ENCODE measurements around the gene HIF3A. TPM values are rescaled to one million over a fixed set of nuclear protein-coding genes. Genes with fewer than 3 reads are reported as not detected.

Gene HIF3A
- total RNA-seq, 2 donors from 2014 or later: 42.8 to 97.6 TPM

- Histone ChIP-seq H3K36me3 (peaks cover 0 to 25% of the 10 kb centered on the region in 2 donors), H3K27ac (no peak overlapping the region), H3K4me3 (no peak overlapping the region), H3K27me3 (replicated peaks; ENCODE audit: insufficient read depth) (no peaks in the 10 kb centered on the region), H3K4me1 (replicated peaks) (peaks cover under 1% of the 10 kb centered on the region), H3K9me3 (no peaks in the 10 kb centered on the region)
- TF ChIP-seq POLR2AphosphoS5 (IDR thresholded peaks at IDR 0.05) (no peak), POLR2A (IDR thresholded peaks at IDR 0.05) (no peak), CTCF (IDR thresholded peaks at IDR 0.05) (no peak)
- no peak for DNase-seq (ENCODE audit: low spot score)
- WGBS: 83% methylated on average over 7 of the region's 7 CpGs
- intact Hi-C loops (cut with DNase I): no loop called here
These were observed 87.0 kb downstream of the HIF3A start for GRCh38 chr19:46383846-46384245.

GRCh38 chr19:46384396-46384795, 87.6 kb downstream of the HIF3A start:
- 92% methylated on average over 11 of the region's 11 CpGs for WGBS
- no peaks in the 10 kb centered on the region for H3K9me3 ChIP-seq
- H3K4me1 ChIP-seq (replicated peaks): no peaks in the 10 kb centered on the region
- H3K27ac ChIP-seq: no peak overlapping the region
- no peak overlapping the region for H3K4me3 ChIP-seq
- DNase-seq (ENCODE audit: low spot score): no peak
- H3K36me3 ChIP-seq: peaks cover 0 to 25% of the 10 kb centered on the region in 2 donors
- H3K27me3 ChIP-seq (replicated peaks; ENCODE audit: insufficient read depth): no peaks in the 10 kb centered on the region
- no peak for TF ChIP-seq POLR2AphosphoS5 (IDR thresholded peaks at IDR 0.05)
- TF ChIP-seq POLR2A (IDR thresholded peaks at IDR 0.05): no peak
- TF ChIP-seq CTCF (IDR thresholded peaks at IDR 0.05): no peak
- intact Hi-C loops (cut with DNase I): no loop called here

- no peak for DNase-seq (ENCODE audit: low spot score)
These were observed 88.8 kb downstream of the HIF3A start for GRCh38 chr19:46385636-46386035.

GRCh38 chr19:46386151-46386550, 89.3 kb downstream of the HIF3A start:
- intact Hi-C loops (cut with DNase I): no loop called here
- no peak overlapping the region for H3K27ac ChIP-seq
- no peaks in the 10 kb centered on the region for H3K27me3 ChIP-seq (replicated peaks; ENCODE audit: insufficient read depth)
- no peaks in the 10 kb centered on the region for H3K9me3 ChIP-seq
- no peak overlapping the region for H3K4me3 ChIP-seq
- DNase-seq (ENCODE audit: low spot score): no peak
- TF ChIP-seq POLR2A (IDR thresholded peaks at IDR 0.05) (no peak), POLR2AphosphoS5 (IDR thresholded peaks at IDR 0.05) (no peak), CTCF (IDR thresholded peaks at IDR 0.05) (no peak)
- 91% methylated on average over 10 of the region's 10 CpGs for WGBS
- H3K4me1 ChIP-seq (replicated peaks): no peaks in the 10 kb centered on the region
- peaks cover 3 to 25% of the 10 kb centered on the region in 2 donors for H3K36me3 ChIP-seq

More at GRCh38 chr19:46385636-46386035, 88.8 kb downstream of the HIF3A start:
- intact Hi-C loops (cut with DNase I): no loop called here
- Histone ChIP-seq H3K4me1 (replicated peaks) (no peaks in the 10 kb centered on the region), H3K27me3 (replicated peaks; ENCODE audit: insufficient read depth) (no peaks in the 10 kb centered on the region), H3K9me3 (no peaks in the 10 kb centered on the region), H3K4me3 (no peak overlapping the region), H3K36me3 (peaks cover 3 to 25% of the 10 kb centered on the region in 2 donors), H3K27ac (no peak overlapping the region)
- 83% methylated on average over 11 of the region's 11 CpGs for WGBS
- no peak for TF ChIP-seq POLR2AphosphoS5 (IDR thresholded peaks at IDR 0.05)
- TF ChIP-seq CTCF (IDR thresholded peaks at IDR 0.05): no peak
- no peak for TF ChIP-seq POLR2A (IDR thresholded peaks at IDR 0.05)

GRCh38 chr19:46386996-46387712, 90.3 kb downstream of the HIF3A start:
- TF ChIP-seq POLR2AphosphoS5 (IDR thresholded peaks at IDR 0.05) (no peak), POLR2A (IDR thresholded peaks at IDR 0.05) (no peak), CTCF (IDR thresholded peaks at IDR 0.05) (no peak)
- no peaks in the 10 kb centered on the region for H3K9me3 ChIP-seq
- no peaks in the 10 kb centered on the region for H3K4me1 ChIP-seq (replicated peaks)
- peaks cover 3 to 25% of the 10 kb centered on the region in 2 donors for H3K36me3 ChIP-seq
- 95% methylated on average over 30 of the region's 30 CpGs for WGBS
- no peak overlapping the region for H3K27ac ChIP-seq
- DNase-seq (ENCODE audit: low spot score): no peak
- intact Hi-C loops (cut with DNase I): no loop called here
- H3K4me3 ChIP-seq: no peak overlapping the region
- no peaks in the 10 kb centered on the region for H3K27me3 ChIP-seq (replicated peaks; ENCODE audit: insufficient read depth)
